SK-N-MC (cell line): ENCODE measurements around the gene SCGB1A1.

Source experiments
- DNase-seq: peaks from one replicate; pipeline ENCODE4 v3.0.0-alpha.2; 2011; ENCODE audit warnings: low read depth, low spot score
- H3K27ac ChIP-seq: fragments of 200-600 bp; sonication (generic); 2 replicates; pipeline ENCODE4 v1.5.1; 2016; ENCODE audit warnings: mixed run types
- H3K36me3 ChIP-seq: fragments of 200-600 bp; sonication (generic); 2 replicates; pipeline ENCODE4 v1.6.1; 2017; ENCODE audit warnings: antibody characterized with exemption, low read length, mixed read lengths; ENCODE audit not compliant: insufficient read depth
- H3K4me3 ChIP-seq: fragments of 200-600 bp; sonication (generic); 2 replicates; pipeline ENCODE4 v1.5.1; 2016
- H3K9ac ChIP-seq: fragments of 200-600 bp; sonication (generic); 2 replicates; pipeline ENCODE4 v1.8.0; 2017; ENCODE audit warnings: mixed run types, mixed read lengths; ENCODE audit not compliant: insufficient read length
- H3K9me3 ChIP-seq: fragments of 200-600 bp; sonication (generic); 2 replicates; pipeline ENCODE4 v1.6.1; 2017; ENCODE audit warnings: low read depth, mild to moderate bottlenecking, antibody characterized with exemption, low read length, moderate library complexity, mixed read lengths
- EZH2 ChIP-seq: fragments of 200-600 bp; sonication (generic); IDR thresholded peaks from one replicate; pipeline ENCODE4 v1.6.1; 2017; ENCODE audit warnings: antibody characterized with exemption
- FOXP2 ChIP-seq: optimal IDR thresholded peaks from 2 replicates; pipeline ENCODE3; 2011; ENCODE audit warnings: mild to moderate bottlenecking, moderate library complexity; ENCODE audit not compliant: insufficient read depth; ENCODE audit errors: extremely low read length, control extremely low read depth
- POLR2AphosphoS5 ChIP-seq: IDR thresholded peaks from 2 replicates; pipeline ENCODE4 v1.6.1; 2012; ENCODE audit warnings: mild to moderate bottlenecking, low read depth, low read length, borderline replicate concordance

SCGB1A1 gene

DNA sequence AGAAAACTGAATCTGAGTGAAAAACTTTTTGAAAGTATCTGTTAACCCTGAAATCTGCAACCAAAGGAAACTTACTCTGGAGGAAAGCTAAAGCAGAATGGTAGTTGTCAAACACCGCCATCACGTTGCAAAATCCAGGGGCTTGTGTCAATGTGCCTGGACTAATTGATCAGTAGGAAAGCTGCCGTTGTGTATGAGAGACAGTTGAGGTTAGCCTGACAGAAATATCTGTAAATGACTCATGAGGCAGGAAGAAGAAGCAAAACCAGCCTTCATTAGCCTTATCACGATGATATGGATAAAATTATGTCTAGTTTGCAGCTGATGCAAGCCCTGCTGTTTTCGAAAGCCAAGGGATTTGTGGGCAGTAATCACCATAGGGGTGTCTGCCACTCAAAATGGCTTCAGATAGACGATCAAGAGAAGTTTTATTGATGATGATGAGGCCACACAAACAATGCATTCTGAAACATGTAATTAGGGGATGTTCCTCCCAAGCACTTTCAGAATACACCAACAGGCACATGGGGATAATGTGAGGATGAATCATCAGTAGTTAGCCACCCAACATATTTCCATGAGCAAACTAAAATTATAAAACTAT is 8.9 kb downstream of the SCGB1A1 start:
- H3K27ac ChIP-seq = no peak overlapping the region
- H3K36me3 ChIP-seq = no peaks in the 10 kb centered on the region
- H3K9ac ChIP-seq = no peak overlapping the region
- H3K4me3 ChIP-seq = no peak overlapping the region
- no peak for DNase-seq
- TF ChIP-seq EZH2 = no peak
- TF ChIP-seq POLR2AphosphoS5 = no peak
- TF ChIP-seq FOXP2 = no peak
- H3K9me3 ChIP-seq = no peaks in the 10 kb centered on the region

DNA sequence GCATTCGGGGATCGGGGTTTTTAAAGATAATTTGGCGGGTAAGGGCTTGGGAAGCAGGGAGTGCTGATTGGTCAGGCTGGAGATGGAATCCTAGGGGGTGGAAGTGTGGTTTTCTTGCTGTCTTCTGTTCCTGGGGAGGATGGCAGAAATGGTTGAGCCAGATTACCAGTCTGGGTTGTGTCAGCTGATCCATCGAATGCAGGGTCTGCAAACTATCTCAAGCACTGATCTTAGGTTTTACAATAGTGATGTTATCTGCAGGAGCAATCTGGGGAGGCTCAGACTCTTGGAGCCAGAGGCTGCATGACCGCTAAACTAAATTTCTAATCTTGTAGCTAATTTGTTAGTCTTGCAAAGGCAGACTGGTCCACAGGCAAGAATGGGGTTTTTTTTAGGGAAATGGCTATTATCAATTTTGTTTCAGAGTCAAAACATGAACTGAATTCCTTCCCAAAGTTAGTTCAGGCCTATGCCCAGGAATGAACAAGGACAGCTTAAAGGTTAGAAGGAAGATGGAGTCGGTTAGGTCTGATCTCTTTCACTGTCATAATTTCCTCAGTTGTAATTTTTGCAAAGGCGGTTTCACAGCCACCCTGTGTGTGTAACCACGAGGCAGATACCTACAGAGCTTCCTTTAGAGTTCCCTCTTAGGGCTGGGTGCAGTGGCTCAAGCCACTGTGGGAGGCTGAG is 10.2 kb downstream of the SCGB1A1 start:
- H3K36me3 ChIP-seq = no peaks in the 10 kb centered on the region
- DNase-seq = no peak
- H3K9ac ChIP-seq = no peak overlapping the region
- no peak for TF ChIP-seq FOXP2
- TF ChIP-seq EZH2 = no peak
- no peak for TF ChIP-seq POLR2AphosphoS5
- H3K4me3 ChIP-seq = no peak overlapping the region
- H3K9me3 ChIP-seq = no peaks in the 10 kb centered on the region
- no peak overlapping the region for H3K27ac ChIP-seq

DNA sequence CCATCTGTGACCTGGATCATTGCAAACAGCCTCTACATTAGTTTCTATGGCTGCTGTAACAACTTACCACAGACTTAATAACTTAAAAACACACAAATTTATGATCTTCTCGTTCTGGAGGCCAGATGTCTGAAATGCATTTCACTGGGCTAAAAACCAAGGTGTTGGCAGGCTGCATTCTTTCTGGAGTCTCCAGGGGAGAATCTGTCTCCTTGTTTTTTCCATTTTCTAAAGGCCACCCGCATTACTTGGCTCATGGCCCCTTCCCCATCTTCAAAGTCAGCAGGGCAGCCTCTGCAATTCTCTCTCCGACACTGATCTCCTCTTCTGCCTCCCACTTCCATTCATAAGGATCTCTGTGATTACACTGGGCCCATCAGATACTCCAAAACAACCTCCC is 11.6 kb downstream of the SCGB1A1 start:
- H3K9me3 ChIP-seq = no peaks in the 10 kb centered on the region
- no peak for DNase-seq
- H3K27ac ChIP-seq = no peak overlapping the region
- H3K9ac ChIP-seq = no peak overlapping the region
- H3K4me3 ChIP-seq = no peak overlapping the region
- TF ChIP-seq EZH2 = no peak
- no peaks in the 10 kb centered on the region for H3K36me3 ChIP-seq

DNA sequence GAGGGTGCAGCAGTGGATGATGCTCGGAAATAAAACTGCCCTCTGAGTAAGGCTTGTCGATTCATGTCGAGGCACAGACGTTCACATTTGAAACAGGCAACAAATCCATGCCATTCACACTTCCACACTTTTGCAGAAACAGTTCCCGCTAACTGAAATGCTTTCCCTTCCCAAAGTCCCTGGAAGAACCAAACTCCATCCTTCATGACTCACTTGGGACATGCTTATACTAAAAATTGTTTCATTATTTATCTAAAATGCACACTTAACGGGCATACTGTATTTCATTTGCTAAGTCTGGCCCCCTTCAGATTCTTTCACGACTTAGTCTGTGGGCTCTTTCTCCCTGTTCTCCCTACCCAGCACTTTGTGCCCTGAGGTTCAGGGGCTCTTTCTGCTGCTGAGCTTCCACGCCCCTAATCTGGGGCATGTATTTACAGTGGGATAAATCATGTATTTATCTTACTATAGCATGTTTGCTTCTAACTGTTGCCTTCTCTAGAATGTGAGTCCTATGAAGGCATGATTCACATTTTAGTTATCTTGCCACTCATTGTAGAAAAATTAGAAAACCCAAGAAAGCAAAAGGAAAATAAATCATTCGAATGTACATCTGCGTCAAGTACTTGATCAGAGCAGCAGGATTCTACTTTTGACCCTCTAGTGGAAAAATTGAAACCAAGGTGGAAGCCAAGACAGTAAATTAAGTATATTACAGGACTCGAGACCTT is 12.5 kb downstream of the SCGB1A1 start:
- Histone ChIP-seq H3K36me3 (no peaks in the 10 kb centered on the region), H3K4me3 (no peak overlapping the region), H3K27ac (no peak overlapping the region), H3K9me3 (no peaks in the 10 kb centered on the region), H3K9ac (peak overlapping the region; percentile 1)
- TF ChIP-seq FOXP2 = no peak
- TF ChIP-seq EZH2 = no peak
- no peak for TF ChIP-seq POLR2AphosphoS5
- no peak for DNase-seq

DNA sequence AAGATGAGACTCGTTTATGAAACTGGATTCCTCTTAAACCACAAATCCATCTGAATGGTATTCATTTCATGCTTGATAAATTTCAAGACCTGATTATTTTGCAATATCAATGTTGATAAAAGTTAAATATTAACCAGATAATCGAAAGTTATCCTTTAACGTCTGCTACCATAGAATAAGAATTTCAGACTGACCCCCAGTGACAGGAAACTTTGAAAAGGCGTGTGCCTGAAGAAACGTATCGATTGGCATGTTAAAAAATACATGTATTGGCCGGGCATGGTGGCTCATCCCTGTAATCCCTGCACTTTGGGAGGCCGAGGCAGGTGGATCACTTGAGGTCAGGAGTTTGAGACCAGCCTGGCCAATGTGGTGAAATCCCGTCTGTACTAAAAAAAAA is 13.9 kb downstream of the SCGB1A1 start:
- Histone ChIP-seq H3K9me3 (no peaks in the 10 kb centered on the region), H3K4me3 (no peak overlapping the region), H3K9ac (no peak overlapping the region), H3K27ac (no peak overlapping the region), H3K36me3 (no peaks in the 10 kb centered on the region)
- DNase-seq = no peak
- no peak for TF ChIP-seq POLR2AphosphoS5

DNA sequence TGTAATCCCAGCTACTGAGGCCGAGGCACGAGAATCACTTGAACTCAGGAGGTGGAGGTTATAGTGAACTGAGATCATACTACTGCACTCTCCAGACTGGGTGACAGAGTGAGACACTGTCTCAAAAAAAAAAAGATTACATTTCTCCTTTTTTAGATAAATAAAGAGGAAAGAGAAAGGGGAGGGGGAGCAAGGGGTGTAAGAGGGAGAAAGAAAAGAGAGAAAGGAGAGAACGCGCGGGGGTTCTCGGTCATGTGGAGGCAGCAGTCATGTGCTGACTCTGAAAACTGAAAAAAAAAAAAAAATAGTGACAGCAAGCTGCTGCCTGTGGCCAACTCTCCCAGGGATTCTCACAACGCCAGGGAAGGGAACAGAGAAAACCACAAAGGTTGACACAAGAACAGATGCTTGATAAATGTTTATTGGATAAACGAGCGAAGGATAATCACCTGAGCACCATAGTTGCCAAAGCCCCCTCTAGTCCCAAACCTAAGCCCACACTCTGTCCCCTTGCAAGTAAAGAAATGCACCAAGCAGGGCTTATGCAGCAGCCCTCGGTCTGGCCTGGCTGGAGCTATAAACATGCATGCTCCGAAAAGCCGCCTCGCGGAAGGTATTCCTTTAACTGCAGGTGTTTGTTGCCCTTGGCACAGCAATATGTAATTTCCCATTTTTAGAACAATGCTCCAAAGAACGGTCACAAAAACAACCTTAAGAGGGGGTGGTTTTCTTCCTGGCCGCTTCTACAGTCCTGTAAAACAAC is 14.5 kb downstream of the SCGB1A1 start:
- Histone ChIP-seq H3K27ac (no peak overlapping the region), H3K9me3 (no peaks in the 10 kb centered on the region), H3K4me3 (no peak overlapping the region), H3K36me3 (no peaks in the 10 kb centered on the region), H3K9ac (no peak overlapping the region)
- DNase-seq = no peak
- no peak for TF ChIP-seq FOXP2

DNA sequence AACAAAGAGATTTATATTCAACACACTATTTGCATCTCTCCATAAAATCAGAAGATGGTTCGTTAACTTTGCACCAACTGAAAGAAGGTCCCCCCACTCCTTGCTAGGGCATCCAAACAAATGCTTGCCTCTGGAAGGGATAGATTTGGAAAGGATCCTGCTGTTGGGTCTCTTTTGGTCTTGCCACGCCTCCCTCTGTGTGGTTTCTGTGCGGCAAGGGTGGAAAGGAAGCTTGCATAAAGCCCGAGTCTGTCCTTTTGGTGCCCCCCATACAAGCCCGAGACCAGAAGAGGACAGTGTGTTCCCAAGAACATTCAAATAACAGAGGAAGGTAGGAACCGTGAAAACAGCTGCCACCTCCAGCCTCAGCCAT is 15.1 kb downstream of the SCGB1A1 start:
- DNase-seq = no peak
- H3K4me3 ChIP-seq = no peak overlapping the region
- no peak overlapping the region for H3K9ac ChIP-seq
- no peak for TF ChIP-seq POLR2AphosphoS5
- TF ChIP-seq FOXP2 = no peak
- TF ChIP-seq EZH2 = no peak
- no peaks in the 10 kb centered on the region for H3K9me3 ChIP-seq
- no peak overlapping the region for H3K27ac ChIP-seq
- H3K36me3 ChIP-seq = no peaks in the 10 kb centered on the region

DNA sequence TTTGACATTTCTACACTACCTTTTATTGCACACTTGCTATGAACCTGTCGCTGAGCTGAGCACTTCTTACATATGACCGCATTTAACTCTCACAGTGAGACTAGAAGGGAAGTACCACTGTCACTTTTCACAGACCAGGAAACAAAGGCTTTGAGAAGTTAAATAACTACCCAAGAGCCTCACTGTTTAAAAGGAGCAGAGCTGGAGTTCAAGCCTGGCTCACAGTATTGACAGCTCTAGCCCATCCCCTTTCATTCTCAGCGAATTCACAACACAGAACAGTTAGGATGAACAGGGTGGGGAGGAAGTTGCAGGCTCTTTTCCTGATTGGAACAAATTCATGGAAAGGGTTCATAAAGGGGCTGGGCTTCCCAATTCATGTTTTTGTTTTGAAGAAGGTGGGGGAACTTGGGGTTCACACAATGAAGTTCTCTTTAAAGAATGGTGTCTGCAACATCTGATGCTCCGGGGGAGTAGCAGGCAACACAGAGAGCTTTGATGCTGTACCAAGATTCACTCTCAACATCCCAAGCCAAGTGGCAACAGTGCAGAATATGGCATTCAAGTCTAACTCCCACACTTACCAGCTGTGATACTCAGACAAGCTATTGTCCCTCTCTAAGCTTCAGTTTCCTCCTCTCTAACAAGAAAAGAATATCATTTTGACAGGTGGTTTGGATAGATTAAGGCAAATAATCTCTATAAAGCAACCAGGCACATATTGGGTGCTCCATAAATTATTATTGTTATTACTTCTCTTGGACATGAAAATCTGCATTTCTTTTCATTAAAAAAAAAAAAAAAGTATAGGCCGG is 17.2 kb downstream of the SCGB1A1 start:
- no peak for DNase-seq
- Histone ChIP-seq H3K36me3 (no peaks in the 10 kb centered on the region), H3K9me3 (no peaks in the 10 kb centered on the region), H3K4me3 (no peak overlapping the region), H3K27ac (no peak overlapping the region), H3K9ac (no peak overlapping the region)
- no peak for TF ChIP-seq EZH2
- no peak for TF ChIP-seq POLR2AphosphoS5
- no peak for TF ChIP-seq FOXP2
